ENCODE data around the gene SYK.

- TF ChIP-seq CTCF (conservative IDR thresholded peaks at IDR 0.05; ENCODE audit: low read depth, low read length) (no peak), POLR2A (IDR thresholded peaks at IDR 0.05; ENCODE audit: low read depth, low read length) (no peak), USF2 (IDR thresholded peaks at IDR 0.05; ENCODE audit: low read depth, low read length) (no peak), RAD21 (IDR thresholded peaks at IDR 0.05; ENCODE audit: low read length) (no peak), BHLHE40 (IDR thresholded peaks at IDR 0.05; ENCODE audit: low read depth, low read length) (no peak)
Measured at GRCh38 chr9:90842176-90842777, 40.7 kb downstream of the SYK start.
